GM10847 (cell line): ENCODE measurements around the gene AP4S1.
A peak's percentile ranks its signal among the peaks of the same experiment; 100 is the strongest.

Experiments used
- POLR2A ChIP-seq: IDR thresholded peaks from 2 replicates; pipeline ENCODE4 v1.6.1; 2011; ENCODE audit not compliant: insufficient read length; ENCODE audit errors: extremely low read depth

The AP4S1 gene

GRCh38 chr14:31026077-31026449, 614 bp downstream of the AP4S1 start, which contains the start of gene STRN3:
TSS of gene STRN3 (minus strand) at chr14:31026379. CDS start at chr14:31026185, 194 bp downstream.
- TF ChIP-seq POLR2A: no peak

- TF ChIP-seq POLR2A: peak; percentile 82
Measured at GRCh38 chr14:31026450-31027235, 1.2 kb downstream of the AP4S1 start.

GRCh38 chr14:31027847-31028246, 2.4 kb downstream of the AP4S1 start:
- TF ChIP-seq POLR2A: no peak

- no peak for TF ChIP-seq POLR2A
Measured at GRCh38 chr14:31029016-31029970, 3.8 kb downstream of the AP4S1 start.

GRCh38 chr14:31030469-31030868, 5.0 kb downstream of the AP4S1 start:
- no peak for TF ChIP-seq POLR2A

GRCh38 chr14:31036552-31036951, 11.1 kb downstream of the AP4S1 start:
- TF ChIP-seq POLR2A: no peak

- no peak for TF ChIP-seq POLR2A
Measured at GRCh38 chr14:31037709-31038221, 12.3 kb downstream of the AP4S1 start.

- TF ChIP-seq POLR2A: no peak
Measured at GRCh38 chr14:31038521-31039166, 13.2 kb downstream of the AP4S1 start.

- no peak for TF ChIP-seq POLR2A
Measured at GRCh38 chr14:31042300-31042699, 16.9 kb downstream of the AP4S1 start.

- no peak for TF ChIP-seq POLR2A
Measured at GRCh38 chr14:31043379-31043778, 17.9 kb downstream of the AP4S1 start.

- TF ChIP-seq POLR2A: no peak
Measured at GRCh38 chr14:31045501-31046080, 20.1 kb downstream of the AP4S1 start.

- TF ChIP-seq POLR2A: no peak
Measured at GRCh38 chr14:31047503-31047902, 22.1 kb downstream of the AP4S1 start.

- TF ChIP-seq POLR2A: no peak
Measured at GRCh38 chr14:31051023-31051422, 25.6 kb downstream of the AP4S1 start.

GRCh38 chr14:31051511-31051910, 26.1 kb downstream of the AP4S1 start:
- TF ChIP-seq POLR2A: no peak

GRCh38 chr14:31057035-31057434, 31.6 kb downstream of the AP4S1 start:
- no peak for TF ChIP-seq POLR2A
